ENCODE measurements around the gene SLC12A7. TPM values are rescaled to one million over a fixed set of nuclear protein-coding genes. Genes with fewer than 3 reads are reported as not detected.

Gene SLC12A7
- total and polyA plus RNA-seq, 9 of the 15 experiments (the other 6 are each of a cell fraction or from before 2014, with no cell fraction given), result 0.01 to 3.1 (median 0.56) TPM

GRCh38 chr5:1043327-1043726, 68.5 kb downstream of the SLC12A7 start:
- no peaks in the 10 kb centered on the region for H3K36me3 ChIP-seq (ENCODE audit: control insufficient read depth, insufficient read depth, low read length)
- no peak overlapping the region for H3K9ac ChIP-seq (ENCODE audit: insufficient read depth in 1 of 2, low read depth in 2 of 2, low read length in 2 of 2)
- no peak overlapping the region for H3K4me2 ChIP-seq (ENCODE audit: insufficient read depth, low read length)
- H3K27me3 ChIP-seq (ENCODE audit: control insufficient read depth in 2 of 2, insufficient read depth in 2 of 2, low read length in 2 of 2), result peaks cover 0 to 9% of the 10 kb centered on the region in 2 experiments; a peak in 2 of 5 replicates
- H3K9me3 ChIP-seq (replicated peaks; ENCODE audit: control insufficient read depth, insufficient read depth, low read depth, low read length), result peaks cover 3% of the 10 kb centered on the region
- no peak overlapping the region for H3K27ac ChIP-seq (ENCODE audit: extremely low read depth, low read depth, low read length)
- ATAC-seq, result no peak
- H3K4me1 ChIP-seq (replicated peaks in 1 of 2; ENCODE audit: control insufficient read depth in 2 of 2, insufficient read depth in 2 of 2, low read length in 2 of 2), result peaks cover 0 to 2% of the 10 kb centered on the region in 2 experiments; a peak in 1 of 5 replicates
- H3K79me2 ChIP-seq (ENCODE audit: control insufficient read depth, insufficient read depth, low read length), result no peaks in the 10 kb centered on the region
- in situ Hi-C loops (cut with MboI) (no loop called here), intact Hi-C loops (cut with micrococcal nuclease) (no loop called here)
- no TSS peak for BruUV-seq (replicated peaks)
- no peak for DNase-seq (ENCODE audit: extremely low read depth in 1 of 4, low spot score in 3 of 4)
- H3K9me1 ChIP-seq (ENCODE audit: control insufficient read depth, insufficient read depth, low read length), result no peaks in the 10 kb centered on the region
- no peak for FAIRE-seq
- no peaks in the 10 kb centered on the region for H4K20me1 ChIP-seq (replicated peaks; ENCODE audit: control insufficient read depth, insufficient read depth, low read length)
- CTCF ChIA-PET (ENCODE audit: low intra/inter-chr PET ratio), result no interaction called here
- no peak overlapping the region for H2AFZ ChIP-seq (ENCODE audit: low read depth, low read length)
- TF ChIP-seq RAD51 (IDR thresholded peaks at IDR 0.05; ENCODE audit: borderline replicate concordance, low read depth), result no peak
- no peak for TF ChIP-seq MBD2 (IDR thresholded peaks at IDR 0.05; ENCODE audit: borderline replicate concordance, low read depth)
- peak; percentile 32; the same call in 1 of the 2 replicates for TF ChIP-seq EGR1 (conservative IDR thresholded peaks at IDR 0.05)
- WGBS (ENCODE audit: insufficient coverage, low coverage, missing lambda C conversion rate), result 0% methylated on average over 7 of the region's 7 CpGs
- POLR2A ChIA-PET, result no interaction called here
- no peak overlapping the region for H3K4me3 ChIP-seq

DNA sequence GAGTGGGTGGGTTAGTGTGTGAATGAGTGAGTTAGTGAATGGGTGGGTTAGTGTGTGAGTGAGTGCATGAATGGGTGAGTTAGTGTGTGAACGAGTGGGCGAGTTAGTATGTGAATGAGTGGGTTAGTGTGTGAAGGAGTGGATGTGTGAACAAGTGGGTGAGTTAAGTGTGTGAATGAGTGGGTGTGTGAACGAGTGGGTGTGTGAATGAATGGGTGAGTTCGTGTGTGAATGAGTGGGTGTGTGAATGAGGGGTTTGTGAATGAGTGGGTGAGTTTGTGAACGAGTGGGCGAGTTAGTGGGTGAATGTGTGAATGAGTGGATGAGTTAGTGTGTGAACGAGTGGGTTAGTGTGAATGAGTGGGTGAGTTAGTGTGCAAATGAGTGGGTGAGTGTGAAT, 69.2 kb downstream of the SLC12A7 start:
- in situ Hi-C loops (cut with MboI), result no loop called here
- TF ChIP-seq ASH1L (IDR thresholded peaks at IDR 0.05; ENCODE audit: borderline replicate concordance, low read depth, partially characterized antibody), result no peak
- no peak for TF ChIP-seq CBX1 (IDR thresholded peaks at IDR 0.05; ENCODE audit: low read depth)
- no peak for TF ChIP-seq TAF1 (IDR thresholded peaks at IDR 0.05; ENCODE audit: control insufficient read depth, extremely low read depth, insufficient read depth, low read length, severe bottlenecking)
- no peak for TF ChIP-seq TCF7 (IDR thresholded peaks at IDR 0.05; ENCODE audit: borderline replicate concordance)
- TF ChIP-seq ARID1B (IDR thresholded peaks at IDR 0.05), result no peak
- no peak for TF ChIP-seq FOS (IDR thresholded peaks at IDR 0.05; ENCODE audit: extremely low read depth, insufficient read length)
- no peak for TF ChIP-seq ARID3B (CRISPR knock-in tag; IDR thresholded peaks at IDR 0.05; ENCODE audit: borderline replicate concordance)
- TF ChIP-seq MAFK (IDR thresholded peaks at IDR 0.05; ENCODE audit: low read length), result no peak
- H3K4me3 ChIP-seq, result no peak overlapping the region
- intact Hi-C loops (cut with micrococcal nuclease), result no loop called here
- ChIA-PET CTCF (ENCODE audit: low intra/inter-chr PET ratio) (no interaction called here), POLR2A (no interaction called here)
- H4K20me1 ChIP-seq (replicated peaks; ENCODE audit: control insufficient read depth, insufficient read depth, low read length), result no peaks in the 10 kb centered on the region
- H3K9me1 ChIP-seq (ENCODE audit: control insufficient read depth, insufficient read depth, low read length), result no peaks in the 10 kb centered on the region
- no peaks in the 10 kb centered on the region for H3K79me2 ChIP-seq (ENCODE audit: control insufficient read depth, insufficient read depth, low read length)
- peaks cover 3% of the 10 kb centered on the region for H3K9me3 ChIP-seq (replicated peaks; ENCODE audit: control insufficient read depth, insufficient read depth, low read depth, low read length)
- BruUV-seq (replicated peaks), result no TSS peak
- H3K27me3 ChIP-seq (ENCODE audit: control insufficient read depth in 2 of 2, insufficient read depth in 2 of 2, low read length in 2 of 2), result peaks cover 3 to 16% of the 10 kb centered on the region in 2 experiments; a peak in 3 of 5 replicates
- no peak overlapping the region for H3K4me2 ChIP-seq (ENCODE audit: insufficient read depth, low read length)
- ATAC-seq, result no peak
- H3K27ac ChIP-seq (ENCODE audit: extremely low read depth, low read depth, low read length), result no peak overlapping the region
- no peaks in the 10 kb centered on the region for H3K36me3 ChIP-seq (ENCODE audit: control insufficient read depth, insufficient read depth, low read length)
- no peak for FAIRE-seq
- 1% methylated on average over 7 of the region's 7 CpGs for WGBS (ENCODE audit: insufficient coverage, low coverage, missing lambda C conversion rate)
- peaks cover 0 to 9% of the 10 kb centered on the region in 2 experiments; a peak in 1 of 5 replicates for H3K4me1 ChIP-seq (replicated peaks in 1 of 2; ENCODE audit: control insufficient read depth in 2 of 2, insufficient read depth in 2 of 2, low read length in 2 of 2)
- H3K9ac ChIP-seq (ENCODE audit: insufficient read depth in 1 of 2, low read depth in 2 of 2, low read length in 2 of 2), result no peak overlapping the region
- no peak overlapping the region for H2AFZ ChIP-seq (ENCODE audit: low read depth, low read length)
- DNase-seq (ENCODE audit: extremely low read depth in 1 of 4, low spot score in 3 of 4), result no peak

All from K562 (cell line).